KMS-11 (cell line): ENCODE measurements around the gene SUGCT.
"Not testable (repeated sequence)": the region's sequence is repeated elsewhere in the genome, so short reads cannot be mapped to it uniquely, and the experiment has no call there.

Source experiments
- H2AFZ ChIP-seq: fragments of 200-600 bp; sonication (generic); 2 replicates; pipeline ENCODE4 v1.6.1; 2016; ENCODE audit warnings: antibody characterized with exemption, mixed run types, low read depth
- H3K27ac ChIP-seq: fragments of 200-600 bp; sonication (generic); 2 replicates; pipeline ENCODE4 v1.6.1; 2016; ENCODE audit warnings: mild to moderate bottlenecking, mixed run types
- H3K27me3 ChIP-seq: fragments of 200-600 bp; sonication (generic); 2 replicates; pipeline ENCODE4 v1.6.1; 2017; ENCODE audit warnings: mild to moderate bottlenecking, low read depth, mixed run types, moderate library complexity; ENCODE audit not compliant: insufficient read depth
- H3K36me3 ChIP-seq: fragments of 200-600 bp; sonication (generic); 2 replicates; pipeline ENCODE4 v1.6.1; 2017; ENCODE audit warnings: mild to moderate bottlenecking, mixed run types; ENCODE audit not compliant: insufficient read depth
- H3K4me1 ChIP-seq: fragments of 200-600 bp; sonication (generic); 2 replicates; pipeline ENCODE4 v1.6.1; 2016; ENCODE audit warnings: mild to moderate bottlenecking, low read depth, mixed run types; ENCODE audit not compliant: poor library complexity, severe bottlenecking
- H3K4me2 ChIP-seq: fragments of 200-600 bp; sonication (generic); 2 replicates; pipeline ENCODE4 v1.7.0; 2016; ENCODE audit warnings: mild to moderate bottlenecking, mixed run types
- H3K4me3 ChIP-seq: fragments of 200-600 bp; sonication (generic); IDR thresholded peaks from 2 replicates; pipeline ENCODE4 v1.6.1; 2017; ENCODE audit warnings: low read depth, low read length, mixed read lengths; ENCODE audit not compliant: insufficient read depth
- H3K79me2 ChIP-seq: fragments of 200-600 bp; sonication (generic); 2 replicates; pipeline ENCODE4 v1.6.1; 2016; ENCODE audit warnings: low read depth, mixed run types; ENCODE audit not compliant: insufficient read depth
- H3K9ac ChIP-seq: fragments of 200-600 bp; sonication (generic); 2 replicates; pipeline ENCODE4 v1.6.1; 2016; ENCODE audit warnings: mild to moderate bottlenecking, mixed run types
- H4K20me1 ChIP-seq: fragments of 200-600 bp; sonication (generic); 2 replicates; pipeline ENCODE4 v1.6.1; 2016; ENCODE audit warnings: mild to moderate bottlenecking, mixed run types; ENCODE audit not compliant: insufficient read depth
- CTCF ChIP-seq: fragments of 200-600 bp; sonication (generic); conservative IDR thresholded peaks from 2 replicates; pipeline ENCODE4 v1.6.1; 2017; ENCODE audit warnings: low read depth, mild to moderate bottlenecking, antibody characterized with exemption, low read length, moderate library complexity, mixed read lengths

The SUGCT gene

GRCh38 chr7:40120020-40120419 lies 14.8 kb upstream of the SUGCT start:
- Histone ChIP-seq H3K4me1 (no peaks in the 10 kb centered on the region), H2AFZ (no peak overlapping the region), H3K4me2 (no peak overlapping the region), H3K27ac (no peak overlapping the region), H4K20me1 (no peaks in the 10 kb centered on the region), H3K27me3 (no peaks in the 10 kb centered on the region), H3K79me2 (no peaks in the 10 kb centered on the region), H3K36me3 (no peaks in the 10 kb centered on the region), H3K4me3 (no peak overlapping the region), H3K9ac (no peak overlapping the region)
- no peak for TF ChIP-seq CTCF

GRCh38 chr7:40122100-40122939 lies 12.5 kb upstream of the SUGCT start:
- H3K27me3 ChIP-seq, H3K4me1 ChIP-seq, H4K20me1 ChIP-seq, H3K27ac ChIP-seq, H3K4me2 ChIP-seq, H3K9ac ChIP-seq, H3K36me3 ChIP-seq, H3K4me3 ChIP-seq, H2AFZ ChIP-seq, H3K79me2 ChIP-seq: not testable (repeated sequence)

- TF ChIP-seq CTCF: no peak
- Histone ChIP-seq H4K20me1 (no peaks in the 10 kb centered on the region), H2AFZ (no peak overlapping the region), H3K4me1 (no peaks in the 10 kb centered on the region), H3K36me3 (no peaks in the 10 kb centered on the region), H3K9ac (no peak overlapping the region), H3K27me3 (no peaks in the 10 kb centered on the region), H3K79me2 (peaks cover 5% of the 10 kb centered on the region; the same call in 1 of the 2 replicates), H3K27ac (no peak overlapping the region), H3K4me3 (no peak overlapping the region), H3K4me2 (no peak overlapping the region)
These were observed 11.9 kb upstream of the SUGCT start for GRCh38 chr7:40122940-40123254.

GRCh38 chr7:40133561-40134427 lies 1.0 kb upstream of the SUGCT start:
- Histone ChIP-seq H3K4me2 (peak overlapping the region; percentile 81), H3K79me2 (peaks cover 43% of the 10 kb centered on the region), H3K4me3 (no peak overlapping the region), H3K4me1 (peaks cover 15% of the 10 kb centered on the region), H2AFZ (peak overlapping the region; percentile 76), H3K36me3 (no peaks in the 10 kb centered on the region), H3K27ac (peak overlapping the region; percentile 83), H3K27me3 (no peaks in the 10 kb centered on the region), H3K9ac (peak overlapping the region; percentile 95), H4K20me1 (no peaks in the 10 kb centered on the region)
- no peak for TF ChIP-seq CTCF

GRCh38 chr7:40135317-40135610 lies 459 bp downstream of the SUGCT start:
- Histone ChIP-seq H3K27me3 (no peaks in the 10 kb centered on the region), H3K4me3 (no peak overlapping the region), H3K36me3 (no peaks in the 10 kb centered on the region), H2AFZ (peak overlapping the region; percentile 76), H3K79me2 (peaks cover 35% of the 10 kb centered on the region), H3K27ac (no peak overlapping the region), H3K4me1 (peaks cover 15% of the 10 kb centered on the region), H4K20me1 (no peaks in the 10 kb centered on the region), H3K4me2 (peak overlapping the region; percentile 59), H3K9ac (no peak overlapping the region)
- no peak for TF ChIP-seq CTCF
